ENCODE data around the gene CDV3. TPM values are rescaled to one million over a fixed set of nuclear protein-coding genes. Genes with fewer than 3 reads are reported as not detected.

Gene CDV3
- total RNA-seq, 2 experiments from 2014 or later, result 171 to 296 TPM

GRCh38 chr3:133598405-133598804 is 24.9 kb downstream of the CDV3 start:
- peaks cover 53% of the 10 kb centered on the region for H3K36me3 ChIP-seq (ENCODE audit: insufficient read depth, low read length)
- ChIA-PET POLR2A (interaction anchor here (0.9 to 1.2 kb wide), 2 partner anchors 24 to 136 kb away, joined by 3 to 4 read pairs; no protein-coding TSS in a partner anchor), CTCF (ENCODE audit: unreplicated experiment) (no interaction called here)
- H3K27ac ChIP-seq (ENCODE audit: low read depth, low read length, poor library complexity, severe bottlenecking), result no peak overlapping the region
- intact Hi-C loops (cut with micrococcal nuclease; ENCODE audit: unreplicated experiment), result no loop called here
- no peaks in the 10 kb centered on the region for H3K4me1 ChIP-seq (ENCODE audit: insufficient read depth, low read length, poor library complexity, severe bottlenecking)
- no TSS peak for BruUV-seq (replicated peaks)
- no peak for TF ChIP-seq CTCF (conservative IDR thresholded peaks at IDR 0.05; ENCODE audit: low read length)
- peaks cover 4% of the 10 kb centered on the region; the same call in 1 of the 2 replicates for H3K79me2 ChIP-seq (ENCODE audit: insufficient read depth, low read depth, low read length)
- H2AFZ ChIP-seq (ENCODE audit: low read length), result no peak overlapping the region
- H3K4me2 ChIP-seq (ENCODE audit: low read length), result no peak overlapping the region
- no peaks in the 10 kb centered on the region for H3K9me2 ChIP-seq (ENCODE audit: insufficient read depth, low read length)
- H3K4me3 ChIP-seq (ENCODE audit: low read depth, low read length, poor library complexity, severe bottlenecking), result no peak overlapping the region
- no peak for DNase-seq (ENCODE audit: low spot score)
- H3K9me3 ChIP-seq (ENCODE audit: low read length), result no peaks in the 10 kb centered on the region
- H4K20me1 ChIP-seq (ENCODE audit: insufficient read depth, low read length), result no peaks in the 10 kb centered on the region

GRCh38 chr3:133599280-133599679 is 25.8 kb downstream of the CDV3 start:
- Histone ChIP-seq H3K9me3 (ENCODE audit: low read length) (no peaks in the 10 kb centered on the region), H3K27ac (ENCODE audit: low read depth, low read length, poor library complexity, severe bottlenecking) (no peak overlapping the region), H3K79me2 (ENCODE audit: insufficient read depth, low read depth, low read length) (peaks cover 9% of the 10 kb centered on the region; the same call in 1 of the 2 replicates), H4K20me1 (ENCODE audit: insufficient read depth, low read length) (no peaks in the 10 kb centered on the region), H3K4me3 (ENCODE audit: low read depth, low read length, poor library complexity, severe bottlenecking) (no peak overlapping the region), H3K4me2 (ENCODE audit: low read length) (no peak overlapping the region), H3K4me1 (ENCODE audit: insufficient read depth, low read length, poor library complexity, severe bottlenecking) (no peaks in the 10 kb centered on the region), H3K36me3 (ENCODE audit: insufficient read depth, low read length) (peaks cover 61% of the 10 kb centered on the region), H2AFZ (ENCODE audit: low read length) (no peak overlapping the region), H3K9me2 (ENCODE audit: insufficient read depth, low read length) (no peaks in the 10 kb centered on the region)
- TF ChIP-seq CTCF (conservative IDR thresholded peaks at IDR 0.05; ENCODE audit: low read length) (no peak), EZH2phosphoT487 (IDR thresholded peaks at IDR 0.05; ENCODE audit: borderline replicate concordance, low read depth, low read length) (no peak)
- POLR2A ChIA-PET, result interaction anchor here (0.6 kb wide), 1 partner anchor 143 kb away, joined by 3 read pairs; no protein-coding TSS in a partner anchor
- CTCF ChIA-PET (ENCODE audit: unreplicated experiment), result no interaction called here
- intact Hi-C loops (cut with micrococcal nuclease; ENCODE audit: unreplicated experiment), result no loop called here
- BruUV-seq (replicated peaks), result no TSS peak
- no peak for DNase-seq (ENCODE audit: low spot score)

- H3K9me2 ChIP-seq (ENCODE audit: insufficient read depth, low read length), result no peaks in the 10 kb centered on the region
- H3K4me3 ChIP-seq (ENCODE audit: low read depth, low read length, poor library complexity, severe bottlenecking), result no peak overlapping the region
- peaks cover 9% of the 10 kb centered on the region; the same call in 1 of the 2 replicates for H3K79me2 ChIP-seq (ENCODE audit: insufficient read depth, low read depth, low read length)
- no peak overlapping the region for H3K4me2 ChIP-seq (ENCODE audit: low read length)
- BruUV-seq (replicated peaks), result TSS peak; percentile 76
- intact Hi-C loops (cut with micrococcal nuclease; ENCODE audit: unreplicated experiment), result no loop called here
- H3K36me3 ChIP-seq (ENCODE audit: insufficient read depth, low read length), result peaks cover 74% of the 10 kb centered on the region
- no peaks in the 10 kb centered on the region for H3K4me1 ChIP-seq (ENCODE audit: insufficient read depth, low read length, poor library complexity, severe bottlenecking)
- ChIA-PET POLR2A (interaction anchor here (0.7 to 1.2 kb wide), 5 partner anchors 11 to 157 kb away, joined by 3 to 5 read pairs (median 4); no protein-coding TSS in a partner anchor), CTCF (ENCODE audit: unreplicated experiment) (no interaction called here)
- H4K20me1 ChIP-seq (ENCODE audit: insufficient read depth, low read length), result no peaks in the 10 kb centered on the region
- no peak for DNase-seq (ENCODE audit: low spot score)
- TF ChIP-seq CTCF (conservative IDR thresholded peaks at IDR 0.05; ENCODE audit: low read length) (no peak), EZH2phosphoT487 (IDR thresholded peaks at IDR 0.05; ENCODE audit: borderline replicate concordance, low read depth, low read length) (no peak)
- no peaks in the 10 kb centered on the region for H3K9me3 ChIP-seq (ENCODE audit: low read length)
- no peak overlapping the region for H3K27ac ChIP-seq (ENCODE audit: low read depth, low read length, poor library complexity, severe bottlenecking)
- H2AFZ ChIP-seq (ENCODE audit: low read length), result no peak overlapping the region
Measured at GRCh38 chr3:133600572-133601081, 27.1 kb downstream of the CDV3 start.
